SJCRH30 (cell line): ENCODE results near the gene NR1H2. TPM values are rescaled to one million over a fixed set of nuclear protein-coding genes. Genes with fewer than 3 reads are reported as not detected.

Experiments used
- DNase-seq, 2 experiments: peaks; one replicate each; pipeline ENCODE4 v3.0.0-alpha.2; 2015 to 2020
- H3K27ac ChIP-seq: fragments of 250-450 bp; sonication (Bioruptor Pico); 2 replicates; pipeline ENCODE4 v1.5.1; 2020; ENCODE audit warnings: mild to moderate bottlenecking, moderate library complexity
- H3K27me3 ChIP-seq: fragments of 250-450 bp; sonication (Bioruptor Pico); 2 replicates; pipeline ENCODE4 v1.5.1; 2020; ENCODE audit warnings: mild to moderate bottlenecking, moderate library complexity
- H3K36me3 ChIP-seq: fragments of 250-450 bp; sonication (Bioruptor Pico); 2 replicates; pipeline ENCODE4 v1.5.1; 2020; ENCODE audit warnings: mild to moderate bottlenecking, moderate library complexity
- H3K4me1 ChIP-seq: fragments of 250-450 bp; sonication (Bioruptor Pico); 2 replicates; pipeline ENCODE4 v1.5.1; 2020; ENCODE audit warnings: mild to moderate bottlenecking, moderate library complexity
- H3K4me3 ChIP-seq: fragments of 250-450 bp; sonication (Bioruptor Pico); 2 replicates; pipeline ENCODE4 v1.5.1; 2020; ENCODE audit warnings: mild to moderate bottlenecking, moderate library complexity
- H3K9me3 ChIP-seq: fragments of 250-450 bp; sonication (Bioruptor Pico); replicated peaks from 2 replicates; pipeline ENCODE4 v1.5.1; 2020; ENCODE audit warnings: mild to moderate bottlenecking, moderate library complexity
- total RNA-seq: library from RNA; depleted of rRNA; stranded (reverse); fragments of >200 nt; shearing (Covaris generic); gene quantifications from 2 replicates; pipeline ENCODE4 v1.2.3, GENCODE V29; 2014; rRNA removed

The NR1H2 gene
- total RNA-seq, 1 experiment from 2014 or later = 22.3 TPM

DNA sequence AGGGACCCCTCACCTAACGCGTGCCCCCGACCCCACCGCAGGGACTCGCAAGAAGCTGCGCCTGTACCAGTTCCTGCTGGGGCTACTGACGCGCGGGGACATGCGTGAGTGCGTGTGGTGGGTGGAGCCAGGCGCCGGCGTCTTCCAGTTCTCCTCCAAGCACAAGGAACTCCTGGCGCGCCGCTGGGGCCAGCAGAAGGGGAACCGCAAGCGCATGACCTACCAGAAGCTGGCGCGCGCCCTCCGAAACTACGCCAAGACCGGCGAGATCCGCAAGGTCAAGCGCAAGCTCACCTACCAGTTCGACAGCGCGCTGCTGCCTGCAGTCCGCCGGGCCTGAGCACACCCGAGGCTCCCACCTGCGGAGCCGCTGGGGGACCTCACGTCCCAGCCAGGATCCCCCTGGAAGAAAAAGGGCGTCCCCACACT is 51.8 kb downstream of the NR1H2 start:
- no peak for DNase-seq
- Histone ChIP-seq H3K27me3 (no peaks in the 10 kb centered on the region), H3K4me1 (0 out of 2 replicates have a peak, but pooled peaks cover 4% of the 10 kb centered on the region), H3K9me3 (no peaks in the 10 kb centered on the region), H3K4me3 (no peak overlapping the region), H3K36me3 (no peaks in the 10 kb centered on the region), H3K27ac (no peak overlapping the region)

DNA sequence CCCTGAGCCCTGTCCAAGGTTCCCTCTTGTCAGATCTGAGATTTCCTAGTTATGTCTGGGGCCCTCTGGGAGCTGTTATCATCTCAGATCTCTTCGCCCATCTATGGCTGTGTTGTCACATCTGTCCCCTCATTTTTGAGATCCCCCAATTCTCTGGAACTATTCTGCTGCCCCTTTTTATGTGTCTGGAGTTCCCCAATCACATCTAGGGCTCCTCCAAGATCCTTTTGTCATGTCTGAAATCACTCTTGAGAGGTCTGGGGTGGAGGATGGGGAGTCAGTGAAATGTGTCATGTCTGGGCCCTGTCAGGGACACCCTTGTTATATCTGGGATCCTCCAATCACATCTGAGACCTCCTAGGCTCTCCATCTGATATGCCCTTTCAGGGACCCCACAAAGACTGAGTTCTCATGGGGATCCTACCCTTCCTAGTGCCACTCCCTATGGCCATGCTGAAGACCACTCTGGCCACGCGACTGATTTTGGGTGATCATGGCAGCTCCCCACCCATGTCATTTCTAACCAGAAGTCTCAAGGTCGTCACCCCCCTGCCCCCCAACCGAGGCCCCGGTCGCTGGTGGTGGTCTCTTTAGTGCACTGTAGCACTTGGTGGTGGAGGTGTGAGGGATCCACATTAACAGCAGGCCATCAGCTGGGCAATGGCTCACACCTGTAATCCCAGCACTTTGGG is 52.7 kb downstream of the NR1H2 start:
- Histone ChIP-seq H3K36me3 (no peaks in the 10 kb centered on the region), H3K27me3 (no peaks in the 10 kb centered on the region), H3K4me1 (peaks cover 11% of the 10 kb centered on the region; the same call in 1 of the 2 replicates), H3K9me3 (no peaks in the 10 kb centered on the region), H3K27ac (no peak overlapping the region), H3K4me3 (no peak overlapping the region)
- DNase-seq = no peak

GRCh38 chr19:50430888-50431342 is 54.7 kb downstream of the NR1H2 start:
- Histone ChIP-seq H3K9me3 (no peaks in the 10 kb centered on the region), H3K4me3 (peak overlapping the region; percentile 67), H3K27ac (peak overlapping the region; percentile 96), H3K4me1 (peaks cover 25% of the 10 kb centered on the region), H3K36me3 (no peaks in the 10 kb centered on the region), H3K27me3 (no peaks in the 10 kb centered on the region)
- DNase-seq = no peak

DNA sequence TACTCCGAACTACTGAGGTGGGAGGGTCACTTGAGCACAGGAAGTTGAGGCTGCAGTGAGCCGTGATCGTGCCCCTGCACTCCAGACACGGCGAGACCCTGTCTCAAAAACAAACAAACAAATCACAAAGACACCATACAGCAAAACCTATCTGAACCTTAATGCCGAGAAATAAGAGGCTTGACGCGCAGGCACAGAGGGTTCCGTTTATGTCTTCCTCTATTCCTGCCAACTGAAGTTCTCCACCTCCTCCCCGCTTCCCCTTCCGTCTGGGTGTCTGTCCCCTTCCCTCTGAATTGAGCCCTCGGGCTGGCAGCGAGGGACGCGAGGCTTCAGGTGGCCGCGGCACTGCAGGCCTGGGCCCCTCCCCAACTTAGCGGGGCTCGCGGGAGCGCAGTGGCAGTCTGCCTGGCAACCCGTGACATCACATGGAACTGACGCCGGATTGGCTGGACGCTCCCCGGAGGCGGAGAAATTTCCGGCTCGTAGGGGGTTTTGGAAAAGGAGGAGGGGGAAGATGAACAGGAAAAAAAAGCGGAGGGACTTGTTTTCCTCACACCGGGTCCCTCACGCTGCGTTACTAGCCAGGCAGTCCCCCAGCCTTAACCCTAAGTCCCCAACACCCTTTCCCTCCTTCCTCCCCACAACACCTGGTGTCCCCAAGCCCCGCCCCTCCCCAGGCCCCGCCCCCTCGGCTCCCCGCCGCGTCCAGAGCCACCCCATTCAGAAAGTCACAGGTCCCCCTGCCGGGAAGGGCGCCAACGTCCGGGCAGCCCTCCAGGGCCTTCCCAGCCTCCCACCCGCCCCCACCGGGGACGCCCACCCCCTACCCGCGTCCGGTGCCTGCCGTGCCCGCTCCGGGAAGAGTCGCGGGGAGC is 55.3 kb downstream of the NR1H2 start:
- Histone ChIP-seq H3K27ac (peak overlapping the region; percentile 96), H3K36me3 (no peaks in the 10 kb centered on the region), H3K4me3 (peak overlapping the region; percentile 67), H3K4me1 (peaks cover 25% of the 10 kb centered on the region), H3K27me3 (no peaks in the 10 kb centered on the region), H3K9me3 (no peaks in the 10 kb centered on the region)
- peak; percentile 89 to 93 for DNase-seq

GRCh38 chr19:50432221-50433028 is 56.2 kb downstream of the NR1H2 start, which contains the start of gene MYBPC2:
TSS of gene MYBPC2 (plus strand) at chr19:50432892. CDS start at chr19:50432954, 62 bp downstream.
- peak; percentile 98 to 99 for DNase-seq
- no peaks in the 10 kb centered on the region for H3K27me3 ChIP-seq
- H3K36me3 ChIP-seq = no peaks in the 10 kb centered on the region
- H3K4me3 ChIP-seq = peak within 1 kb of the TSS; percentile 67
- H3K9me3 ChIP-seq = no peaks in the 10 kb centered on the region
- peaks cover 25% of the 10 kb centered on the region for H3K4me1 ChIP-seq
- peak within 1 kb of the TSS; percentile 96 for H3K27ac ChIP-seq

Other genes with a start within 250 kb of the NR1H2 start
- 0.24 TPM in 1 of 2 replicates, not detected in the other for gene IZUMO2, start 213.2 kb upstream of the NR1H2 start, total RNA-seq
- gene MYH14, start 172.8 kb upstream of the NR1H2 start, total RNA-seq = 25.5 and 25.7 TPM in 2 replicates
- gene KCNC3, start 47.1 kb upstream of the NR1H2 start, total RNA-seq = 1.1 and 1.2 TPM in 2 replicates
- 0.08 and 0.18 TPM in 2 replicates for gene NAPSA, start 10.8 kb upstream of the NR1H2 start, total RNA-seq
- gene POLD1, start 7.9 kb downstream of the NR1H2 start, total RNA-seq = 74.4 and 75.2 TPM in 2 replicates
- gene SPIB, start 42.5 kb downstream of the NR1H2 start, total RNA-seq = 0.83 and 2.8 TPM in 2 replicates
- 13.8 and 14.7 TPM in 2 replicates for gene MYBPC2, start 56.4 kb downstream of the NR1H2 start, total RNA-seq
- 52.7 and 56.3 TPM in 2 replicates for gene EMC10, start 100.0 kb downstream of the NR1H2 start, total RNA-seq
- gene GARIN5A, start 100.4 kb downstream of the NR1H2 start, total RNA-seq = 0.89 and 1.2 TPM in 2 replicates
- 17.7 and 23.8 TPM in 2 replicates for gene JOSD2, start 134.7 kb downstream of the NR1H2 start, total RNA-seq
- not detected in 2 replicates for gene ASPDH, start 137.5 kb downstream of the NR1H2 start, total RNA-seq
- 0.02 and 0.13 TPM in 2 replicates for gene LRRC4B, start 192.0 kb downstream of the NR1H2 start, total RNA-seq